Measurements from ENCODE around the gene APOBEC2. TPM values are rescaled to one million over a fixed set of nuclear protein-coding genes. Genes with fewer than 3 reads are reported as not detected.
"Not testable (repeated sequence)": the region's sequence is repeated elsewhere in the genome, so short reads cannot be mapped to it uniquely, and the experiment has no call there.

Gene APOBEC2
- total and polyA plus RNA-seq, 3 experiments from 2014 or later, result not detected

DNA sequence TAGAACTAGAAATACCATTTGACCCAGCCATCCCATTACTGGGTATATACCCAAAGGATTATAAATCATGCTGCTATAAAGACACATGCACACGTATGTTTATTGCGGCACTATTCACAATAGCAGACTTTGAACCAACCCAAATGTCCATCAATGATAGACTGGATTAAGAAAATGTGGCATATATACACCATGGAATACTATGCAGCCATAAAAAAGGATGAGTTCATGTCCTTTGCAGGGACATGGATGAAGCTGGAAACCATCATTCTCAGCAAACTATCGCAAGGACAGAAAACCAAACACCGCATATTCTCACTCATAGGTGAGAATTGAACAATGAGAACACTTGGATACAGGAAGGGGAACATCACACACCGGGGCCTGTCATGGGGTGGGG is 37.1 kb upstream of the APOBEC2 start:
- CTCF ChIA-PET; H3K27ac Mint-ChIP-seq; H3K27ac ChIP-seq (ENCODE audit: low read depth, low read length); H3K4me1 ChIP-seq (ENCODE audit: insufficient read depth, low read length); H3K4me1 Mint-ChIP-seq; H3K27me3 ChIP-seq (ENCODE audit: insufficient read depth, low read length, poor library complexity, severe bottlenecking); H3K4me3 Mint-ChIP-seq; H3K9me3 ChIP-seq (ENCODE audit: low read length); POLR2A ChIA-PET; H3K36me3 ChIP-seq (ENCODE audit: insufficient read depth, low read length); DNase-seq; H3K9me3 Mint-ChIP-seq; H3K27me3 Mint-ChIP-seq; H3K4me3 ChIP-seq (ENCODE audit: low read length): not testable (repeated sequence)
- H3K36me3 Mint-ChIP-seq, result peaks cover 0 to 14% (median 0%) of the 10 kb centered on the region in 3 donors

DNA sequence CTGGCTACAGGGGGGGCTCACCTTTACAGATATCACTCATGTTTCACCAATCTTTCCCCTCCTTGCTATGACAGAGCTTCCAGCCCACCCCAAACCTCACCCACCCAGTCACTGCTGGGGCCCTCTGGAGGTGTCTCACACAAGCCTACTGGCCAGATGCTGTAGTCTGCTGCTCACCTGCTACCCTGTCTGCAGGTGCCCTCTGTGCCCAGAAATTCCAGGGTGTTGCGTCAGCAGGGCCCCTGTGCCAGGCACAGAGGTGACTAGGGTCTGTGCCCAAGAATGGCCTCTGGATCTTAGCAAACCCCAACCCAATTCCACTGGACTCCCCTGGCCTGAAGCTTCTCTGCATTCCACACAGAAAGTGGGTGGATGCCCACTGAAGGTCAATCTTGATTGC is 35.3 kb upstream of the APOBEC2 start:
- POLR2A ChIA-PET, result no interaction called here
- Mint-ChIP-seq H3K4me3 (no peak overlapping the region), H3K27ac (peak overlapping the region in 1 of 8 donors; percentile 2), H3K27me3 (peaks cover 3% of the 10 kb centered on the region in 2 donors), H3K4me1 (no peaks in the 10 kb centered on the region), H3K36me3 (peaks cover 0 to 14% (median 0%) of the 10 kb centered on the region in 3 donors), H3K9me3 (peaks cover 0 to 3% (median 0%) of the 10 kb centered on the region in 5 donors)
- Histone ChIP-seq H3K4me1 (ENCODE audit: insufficient read depth, low read length) (no peaks in the 10 kb centered on the region), H3K27ac (ENCODE audit: low read depth, low read length) (no peak overlapping the region), H3K27me3 (ENCODE audit: insufficient read depth, low read length, poor library complexity, severe bottlenecking) (no peaks in the 10 kb centered on the region), H3K9me3 (ENCODE audit: low read length) (no peaks in the 10 kb centered on the region), H3K4me3 (ENCODE audit: low read length) (no peak overlapping the region), H3K36me3 (ENCODE audit: insufficient read depth, low read length) (no peaks in the 10 kb centered on the region)
- CTCF ChIA-PET, result interaction anchor here (3.8 kb wide), 1 partner anchor 10 kb away, joined by 23 read pairs; no protein-coding TSS in a partner anchor
- DNase-seq, result no peak

DNA sequence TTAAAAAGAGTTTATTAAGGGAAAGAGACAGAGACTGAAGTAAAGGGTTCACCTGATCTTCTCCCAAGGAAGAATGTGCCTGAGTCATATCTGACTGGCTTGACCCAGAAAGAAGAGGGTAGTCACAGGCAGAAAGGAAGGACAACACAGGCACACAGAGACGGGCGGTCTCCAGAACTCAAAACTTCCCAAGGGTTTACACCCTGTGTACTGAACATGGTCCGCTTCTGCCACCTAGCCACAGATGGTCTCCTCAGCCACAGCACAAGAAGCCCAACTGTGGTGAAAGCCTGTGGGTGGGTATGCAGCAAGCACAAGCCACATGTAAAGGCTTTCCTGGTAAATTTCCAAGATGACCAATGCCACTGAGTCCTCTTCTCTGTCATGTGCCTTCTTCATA is 31.2 kb upstream of the APOBEC2 start:
- no peaks in the 10 kb centered on the region for H3K9me3 Mint-ChIP-seq
- H3K4me1 Mint-ChIP-seq, result no peaks in the 10 kb centered on the region
- H3K4me1 ChIP-seq (ENCODE audit: insufficient read depth, low read length), result no peaks in the 10 kb centered on the region
- no peak for DNase-seq
- peaks cover 0 to 5% (median 0%) of the 10 kb centered on the region in 3 donors for H3K36me3 Mint-ChIP-seq
- ChIA-PET POLR2A (no interaction called here), CTCF (interaction anchor here (2.1 kb wide), 1 partner anchor 18 kb away, joined by 5 read pairs; the partner anchor contains the start of gene UNC5CL)
- peaks cover 2 to 3% of the 10 kb centered on the region in 2 donors for H3K27me3 Mint-ChIP-seq
- no peak overlapping the region for H3K4me3 Mint-ChIP-seq
- no peaks in the 10 kb centered on the region for H3K36me3 ChIP-seq (ENCODE audit: insufficient read depth, low read length)
- H3K27ac Mint-ChIP-seq, result no peak overlapping the region
- H3K27me3 ChIP-seq (ENCODE audit: insufficient read depth, low read length, poor library complexity, severe bottlenecking), result no peaks in the 10 kb centered on the region
- no peak overlapping the region for H3K27ac ChIP-seq (ENCODE audit: low read depth, low read length)
- H3K4me3 ChIP-seq (ENCODE audit: low read length), result no peak overlapping the region
- H3K9me3 ChIP-seq (ENCODE audit: low read length), result no peaks in the 10 kb centered on the region

GRCh38 chr6:41022294-41022693 is 30.7 kb upstream of the APOBEC2 start:
- H3K4me3 ChIP-seq (ENCODE audit: low read length), result no peak overlapping the region
- POLR2A ChIA-PET, result no interaction called here
- Mint-ChIP-seq H3K27ac (no peak overlapping the region), H3K27me3 (peaks cover 2 to 3% of the 10 kb centered on the region in 2 donors), H3K9me3 (no peaks in the 10 kb centered on the region), H3K4me1 (peaks cover 3 to 4% (median 4%) of the 10 kb centered on the region in 3 donors), H3K36me3 (peaks cover 0 to 5% (median 0%) of the 10 kb centered on the region in 3 donors), H3K4me3 (no peak overlapping the region)
- no peaks in the 10 kb centered on the region for H3K36me3 ChIP-seq (ENCODE audit: insufficient read depth, low read length)
- no peaks in the 10 kb centered on the region for H3K9me3 ChIP-seq (ENCODE audit: low read length)
- CTCF ChIA-PET, result interaction anchor here (2.1 kb wide), 1 partner anchor 17 kb away, joined by 5 read pairs; the partner anchor contains the start of gene UNC5CL
- H3K4me1 ChIP-seq (ENCODE audit: insufficient read depth, low read length), result peaks cover 2% of the 10 kb centered on the region
- H3K27me3 ChIP-seq (ENCODE audit: insufficient read depth, low read length, poor library complexity, severe bottlenecking), result no peaks in the 10 kb centered on the region
- no peak for DNase-seq
- no peak overlapping the region for H3K27ac ChIP-seq (ENCODE audit: low read depth, low read length)

DNA sequence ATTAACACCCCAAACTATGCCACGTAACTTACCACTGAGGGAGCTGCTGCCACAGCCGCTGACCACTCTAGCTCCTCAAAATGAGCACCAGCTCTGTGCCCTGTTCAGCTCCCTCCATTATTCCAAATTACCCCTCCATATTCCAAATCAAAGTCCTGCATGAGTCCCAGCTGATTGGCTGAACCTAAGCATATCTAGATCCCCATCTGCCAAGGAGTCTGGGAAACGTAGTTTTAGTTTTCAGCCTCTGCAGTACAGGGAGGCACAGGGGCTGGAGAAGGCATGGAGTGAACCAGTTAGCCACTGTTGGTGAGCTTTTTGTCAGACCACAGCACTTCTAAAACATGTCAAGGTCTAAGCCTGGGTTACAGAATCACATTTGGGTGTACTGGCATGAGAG is 29.9 kb upstream of the APOBEC2 start:
- Mint-ChIP-seq H3K36me3 (peaks cover 0 to 3% (median 0%) of the 10 kb centered on the region in 3 donors), H3K9me3 (no peaks in the 10 kb centered on the region), H3K4me1 (peaks cover 9 to 12% (median 11%) of the 10 kb centered on the region in 3 donors), H3K4me3 (no peak overlapping the region), H3K27me3 (peaks cover 2 to 3% of the 10 kb centered on the region in 2 donors), H3K27ac (no peak overlapping the region)
- Histone ChIP-seq H3K9me3 (ENCODE audit: low read length) (no peaks in the 10 kb centered on the region), H3K4me1 (ENCODE audit: insufficient read depth, low read length) (peaks cover 8% of the 10 kb centered on the region), H3K4me3 (ENCODE audit: low read length) (no peak overlapping the region), H3K27me3 (ENCODE audit: insufficient read depth, low read length, poor library complexity, severe bottlenecking) (no peaks in the 10 kb centered on the region), H3K36me3 (ENCODE audit: insufficient read depth, low read length) (no peaks in the 10 kb centered on the region), H3K27ac (ENCODE audit: low read depth, low read length) (no peak overlapping the region)
- CTCF ChIA-PET, result interaction anchor here (2.1 kb wide), 1 partner anchor 16 kb away, joined by 5 read pairs; the partner anchor contains the start of gene UNC5CL
- no peak for DNase-seq
- POLR2A ChIA-PET, result no interaction called here

GRCh38 chr6:41025966-41026530 is 27.0 kb upstream of the APOBEC2 start:
- H3K27me3 Mint-ChIP-seq, result no peaks in the 10 kb centered on the region
- no peaks in the 10 kb centered on the region for H3K9me3 ChIP-seq (ENCODE audit: low read length)
- CTCF ChIA-PET, result interaction anchor here (2.6 to 7.2 kb wide), 2 partner anchors 14 to 21 kb away, joined by 13 to 44 read pairs; partner anchors contain the start of gene UNC5CL
- H3K36me3 Mint-ChIP-seq, result peaks cover 0 to 1% (median 0%) of the 10 kb centered on the region in 3 donors
- H3K27ac Mint-ChIP-seq, result peak overlapping the region in 1 of 8 donors; percentile 24
- no peaks in the 10 kb centered on the region for H3K36me3 ChIP-seq (ENCODE audit: insufficient read depth, low read length)
- H3K4me3 Mint-ChIP-seq, result peak overlapping the region in 1 of 7 donors; percentile 34
- H3K4me3 ChIP-seq (ENCODE audit: low read length), result no peak overlapping the region
- peaks cover 20% of the 10 kb centered on the region for H3K4me1 ChIP-seq (ENCODE audit: insufficient read depth, low read length)
- no peak for DNase-seq
- H3K27ac ChIP-seq (ENCODE audit: low read depth, low read length), result no peak overlapping the region
- H3K27me3 ChIP-seq (ENCODE audit: insufficient read depth, low read length, poor library complexity, severe bottlenecking), result no peaks in the 10 kb centered on the region
- H3K4me1 Mint-ChIP-seq, result peaks cover 19 to 23% (median 21%) of the 10 kb centered on the region in 3 donors
- no peaks in the 10 kb centered on the region for H3K9me3 Mint-ChIP-seq
- POLR2A ChIA-PET, result no interaction called here

- POLR2A ChIA-PET, result interaction anchor here (1.5 kb wide), 1 partner anchor 44 kb away, joined by 4 read pairs; no protein-coding TSS in a partner anchor
These were observed 25.8 kb upstream of the APOBEC2 start for GRCh38 chr6:41027241-41027640.

More at GRCh38 chr6:41027241-41027640, 25.8 kb upstream of the APOBEC2 start:
- H3K4me1 ChIP-seq (ENCODE audit: insufficient read depth, low read length), result peaks cover 20% of the 10 kb centered on the region
- no peaks in the 10 kb centered on the region for H3K36me3 ChIP-seq (ENCODE audit: insufficient read depth, low read length)
- Mint-ChIP-seq H3K4me1 (peaks cover 20 to 23% (median 21%) of the 10 kb centered on the region in 3 donors), H3K4me3 (peak overlapping the region; percentile 79 to 88 (median 83)), H3K27ac (peak overlapping the region in 7 of 8 donors; percentile 27 to 89 (median 79)), H3K27me3 (no peaks in the 10 kb centered on the region), H3K9me3 (no peaks in the 10 kb centered on the region), H3K36me3 (peaks cover 0 to 3% (median 0%) of the 10 kb centered on the region in 3 donors)
- no peak overlapping the region for H3K27ac ChIP-seq (ENCODE audit: low read depth, low read length)
- peak overlapping the region; percentile 68 for H3K4me3 ChIP-seq (ENCODE audit: low read length)
- no peaks in the 10 kb centered on the region for H3K27me3 ChIP-seq (ENCODE audit: insufficient read depth, low read length, poor library complexity, severe bottlenecking)
- no peak for DNase-seq
- CTCF ChIA-PET, result interaction anchor here (0.6 to 7.2 kb wide), 13 partner anchors 9 to 1665 kb away, joined by 3 to 44 read pairs (median 13); partner anchors contain the start of genes TSPO2 and UNC5CL
- H3K9me3 ChIP-seq (ENCODE audit: low read length), result no peaks in the 10 kb centered on the region
